GM23338 (cell line): ENCODE results near the gene SMAGP. TPM values are rescaled to one million over a fixed set of nuclear protein-coding genes. Genes with fewer than 3 reads are reported as not detected.

ENCODE experiments used
- ATAC-seq: fragments of 200-7000 bp; cut with Tn5 transposase; 3 replicates; pipeline ENCODE4 v1.9.1; 2020
- DNase-seq: peaks from one replicate; pipeline ENCODE4 v3.0.0-alpha.2; 2015; ENCODE audit warnings: low spot score
- H2AFZ ChIP-seq: fragments of 200-600 bp; sonication (generic); 2 replicates; pipeline ENCODE4 v1.8.0; 2016; ENCODE audit warnings: antibody characterized with exemption, mild to moderate bottlenecking, moderate library complexity
- H3F3A ChIP-seq: fragments of 200-600 bp; sonication (generic); replicated peaks from 2 replicates; pipeline ENCODE4 v1.8.0; 2017; ENCODE audit warnings: antibody characterized with exemption, mixed run types, low read depth
- H3K27ac ChIP-seq: fragments of 200-600 bp; sonication (generic); 2 replicates; pipeline ENCODE4 v1.6.1; 2016; ENCODE audit warnings: low read depth
- H3K27me3 ChIP-seq: fragments of 200-600 bp; sonication (generic); 2 replicates; pipeline ENCODE4 v1.8.0; 2016; ENCODE audit warnings: mild to moderate bottlenecking, mixed run types, moderate library complexity; ENCODE audit not compliant: insufficient read depth
- H3K36me3 ChIP-seq: fragments of 200-600 bp; sonication (generic); 2 replicates; pipeline ENCODE4 v1.8.0; 2016; ENCODE audit warnings: mild to moderate bottlenecking; ENCODE audit not compliant: insufficient read depth
- H3K4me1 ChIP-seq: fragments of 200-600 bp; sonication (generic); 2 replicates; pipeline ENCODE4 v1.8.0; 2016; ENCODE audit warnings: mild to moderate bottlenecking, moderate library complexity; ENCODE audit not compliant: insufficient read depth
- H3K4me2 ChIP-seq: fragments of 200-600 bp; sonication (generic); 2 replicates; pipeline ENCODE4 v1.7.1; 2017; ENCODE audit warnings: mixed run types
- H3K4me3 ChIP-seq: fragments of 200-600 bp; sonication (generic); 2 replicates; pipeline ENCODE4 v1.6.1; 2016; ENCODE audit warnings: mixed run types
- H3K79me2 ChIP-seq: fragments of 200-600 bp; sonication (generic); replicated peaks from 2 replicates; pipeline ENCODE4 v1.8.0; 2017; ENCODE audit warnings: mild to moderate bottlenecking; ENCODE audit not compliant: insufficient read depth
- H3K9me2 ChIP-seq: fragments of 200-600 bp; sonication (generic); 2 replicates; pipeline ENCODE4 v1.8.0; 2017; ENCODE audit not compliant: insufficient read depth
- H4K20me1 ChIP-seq: fragments of 200-600 bp; sonication (generic); replicated peaks from 2 replicates; pipeline ENCODE4 v1.8.0; 2017; ENCODE audit warnings: mild to moderate bottlenecking; ENCODE audit not compliant: insufficient read depth
- H3K27ac Mint-ChIP-seq: 2 replicates; pipeline ENCODE4 v1.8.0; 2020; ENCODE audit warnings: inconsistent platforms, mild to moderate bottlenecking, moderate library complexity, mixed read lengths
- H3K27me3 Mint-ChIP-seq: 3 replicates; pipeline ENCODE4 v1.8.0; 2022; ENCODE audit warnings: low read depth, mild to moderate bottlenecking, moderate library complexity, mixed read lengths, inconsistent platforms; ENCODE audit not compliant: insufficient read depth, poor library complexity
- H3K36me3 Mint-ChIP-seq: 3 replicates; pipeline ENCODE4 v1.8.0; 2021; ENCODE audit warnings: low read depth, mild to moderate bottlenecking, inconsistent platforms, moderate library complexity, mixed read lengths
- H3K4me1 Mint-ChIP-seq: 3 replicates; pipeline ENCODE4 v1.8.0; 2020; ENCODE audit warnings: mild to moderate bottlenecking, inconsistent platforms, mixed read lengths
- H3K4me3 Mint-ChIP-seq: 3 replicates; pipeline ENCODE4 v1.8.0; 2021; ENCODE audit warnings: moderate library complexity, mild to moderate bottlenecking, inconsistent platforms, mixed read lengths
- H3K9me3 Mint-ChIP-seq: 3 replicates; pipeline ENCODE4 v1.8.0; 2020; ENCODE audit warnings: moderate library complexity, mild to moderate bottlenecking, inconsistent platforms, mixed read lengths
- CREB1 ChIP-seq: fragments of 250-450 bp; sonication (Bioruptor Pico); IDR thresholded peaks from 2 replicates; pipeline ENCODE4 v1.5.0; 2020; ENCODE audit warnings: low read depth, mild to moderate bottlenecking, moderate library complexity
- CTCF ChIP-seq, 2 experiments: fragments of 200-600 bp in 1 of 2; sonication (generic) in 1 of 2; conservative IDR thresholded peaks; 2 replicates each; pipeline versions ENCODE4 v1.5.1 to v1.6.1; 2016 to 2017; ENCODE audit warnings: antibody characterized with exemption in 2 of 2, low read depth in 2 of 2, mild to moderate bottlenecking in 2 of 2, moderate library complexity in 1 of 2
- EZH2 ChIP-seq: fragments of 200-600 bp; sonication (generic); IDR thresholded peaks from one replicate; pipeline ENCODE4 v1.8.0; 2017; ENCODE audit warnings: antibody characterized with exemption, mild to moderate bottlenecking, low read depth; ENCODE audit not compliant: unreplicated experiment
- EZH2phosphoT487 ChIP-seq: fragments of 200-600 bp; sonication (generic); IDR thresholded peaks from one replicate; pipeline ENCODE4 v1.8.1; 2018; ENCODE audit warnings: antibody characterized with exemption; ENCODE audit not compliant: unreplicated experiment
- NANOG ChIP-seq: IDR thresholded peaks from 2 replicates; pipeline ENCODE4 v1.6.1; 2016; ENCODE audit warnings: antibody characterized with exemption, borderline replicate concordance
- REST ChIP-seq: IDR thresholded peaks from one replicate; pipeline ENCODE4 v1.6.1; 2018; ENCODE audit warnings: antibody characterized with exemption; ENCODE audit not compliant: unreplicated experiment
- STAT1 ChIP-seq: IDR thresholded peaks from one replicate; pipeline ENCODE4 v1.6.1; 2016; ENCODE audit warnings: antibody characterized with exemption; ENCODE audit not compliant: unreplicated experiment
- ZNF114 ChIP-seq: fragments of 250-450 bp; sonication (Bioruptor Pico); IDR thresholded peaks from 2 replicates; pipeline ENCODE4 v1.5.0; 2020; ENCODE audit warnings: mild to moderate bottlenecking, moderate library complexity
- ZNF331 ChIP-seq: fragments of 250-450 bp; sonication (Bioruptor Pico); IDR thresholded peaks from 2 replicates; pipeline ENCODE4 v1.5.0; 2020; ENCODE audit warnings: low read depth, mild to moderate bottlenecking, moderate library complexity
- ZNF462 ChIP-seq: fragments of 250-450 bp; sonication (Bioruptor Pico); IDR thresholded peaks from 2 replicates; pipeline ENCODE4 v1.5.0; 2020; ENCODE audit warnings: mild to moderate bottlenecking, moderate library complexity
- polyA plus RNA-seq: library from polyadenylated mRNA; unstranded; fragments of >200 nt; fragmentation: Nextera tagmentation; extraction: Ambion mirVana; gene quantifications from 2 replicates; pipeline ENCODE4 v1.2.1, GENCODE V29; 2016
- total RNA-seq: library from RNA; depleted of rRNA; stranded (reverse); fragments of >200 nt; shearing (Covaris generic); gene quantifications from 2 replicates; pipeline ENCODE4 v1.2.3, GENCODE V29; 2014

Gene SMAGP
- total and polyA plus RNA-seq, 2 experiments from 2014 or later: 4.7 to 8.2 TPM

- Histone ChIP-seq H3K36me3 (no peaks in the 10 kb centered on the region), H3K79me2 (no peaks in the 10 kb centered on the region; the same call in 1 of the 2 replicates), H3K27me3 (no peaks in the 10 kb centered on the region), H2AFZ (no peak overlapping the region), H4K20me1 (no peaks in the 10 kb centered on the region), H3F3A (no peaks in the 10 kb centered on the region), H3K27ac (no peak overlapping the region), H3K4me3 (no peak overlapping the region), H3K4me1 (peaks cover 2% of the 10 kb centered on the region), H3K4me2 (no peak overlapping the region), H3K9me2 (no peaks in the 10 kb centered on the region)
- no peaks in the 10 kb centered on the region for H3K9me3 Mint-ChIP-seq
- DNase-seq: no peak
- H3K36me3 Mint-ChIP-seq: no peaks in the 10 kb centered on the region
- no peak overlapping the region for H3K4me3 Mint-ChIP-seq
- peaks cover 2% of the 10 kb centered on the region for H3K27me3 Mint-ChIP-seq
- TF ChIP-seq ZNF462 (CRISPR knock-in tag) (no peak), CTCF (conservative IDR thresholded peaks at IDR 0.05; ENCODE audit: low read depth in 2 of 2) (no peak), EZH2phosphoT487 (no peak), EZH2 (no peak), ZNF331 (no peak), ZNF114 (CRISPR knock-in tag) (no peak), REST (no peak), CREB1 (CRISPR knock-in tag) (no peak), NANOG (no peak), STAT1 (no peak)
- ATAC-seq: no peak
- peak overlapping the region; percentile 84; the same call in 1 of the 2 replicates for H3K27ac Mint-ChIP-seq
- peaks cover 12% of the 10 kb centered on the region for H3K4me1 Mint-ChIP-seq
Measured at GRCh38 chr12:51253276-51253675, 16.9 kb downstream of the SMAGP start.
